ENCODE results near the gene BRCA2.

The BRCA2 gene

GRCh38 chr13:32315238-32316027 lies at the start of gene BRCA2, which contains the start of gene ZAR1L:
Gene BRCA2 (plus strand): TSS chr13:32315508. CDS start chr13:32316461, 953 bp downstream.
Gene ZAR1L (minus strand): TSS chr13:32315363. CDS start chr13:32311925, 3,438 bp downstream.
- peak within 1 kb of the TSS; percentile 76 for H3K27ac ChIP-seq
- TF ChIP-seq CTCF (conservative IDR thresholded peaks at IDR 0.05): no peak

- H3K27ac ChIP-seq: no peak overlapping the region
- TF ChIP-seq CTCF (conservative IDR thresholded peaks at IDR 0.05): no peak
Measured at GRCh38 chr13:32265726-32266125, 49.6 kb upstream of the BRCA2 start.

GRCh38 chr13:32266130-32266529 lies 49.2 kb upstream of the BRCA2 start:
- no peak overlapping the region for H3K27ac ChIP-seq
- TF ChIP-seq CTCF (conservative IDR thresholded peaks at IDR 0.05): no peak

- TF ChIP-seq CTCF (conservative IDR thresholded peaks at IDR 0.05): peak; percentile 80
- no peak overlapping the region for H3K27ac ChIP-seq
Measured at GRCh38 chr13:32267836-32268439, 47.4 kb upstream of the BRCA2 start.

GRCh38 chr13:32272021-32272683 lies 43.2 kb upstream of the BRCA2 start:
- no peak overlapping the region for H3K27ac ChIP-seq
- TF ChIP-seq CTCF (conservative IDR thresholded peaks at IDR 0.05): no peak

GRCh38 chr13:32277839-32278238 lies 37.5 kb upstream of the BRCA2 start:
- TF ChIP-seq CTCF (conservative IDR thresholded peaks at IDR 0.05): no peak
- H3K27ac ChIP-seq: no peak overlapping the region

GRCh38 chr13:32278426-32278825 lies 36.9 kb upstream of the BRCA2 start:
- TF ChIP-seq CTCF (conservative IDR thresholded peaks at IDR 0.05): no peak
- H3K27ac ChIP-seq: no peak overlapping the region

Data from VCaP (cell line).